Islet precursor cell (in vitro differentiated cells): ENCODE measurements around the gene KIR3DL3.
"Not testable (repeated sequence)": the region's sequence is repeated elsewhere in the genome, so short reads cannot be mapped to it uniquely, and the experiment has no call there.

Experiments
- DNase-seq: peaks from one replicate; pipeline ENCODE4 v3.0.0-alpha.2; 2018

KIR3DL3 gene

DNA sequence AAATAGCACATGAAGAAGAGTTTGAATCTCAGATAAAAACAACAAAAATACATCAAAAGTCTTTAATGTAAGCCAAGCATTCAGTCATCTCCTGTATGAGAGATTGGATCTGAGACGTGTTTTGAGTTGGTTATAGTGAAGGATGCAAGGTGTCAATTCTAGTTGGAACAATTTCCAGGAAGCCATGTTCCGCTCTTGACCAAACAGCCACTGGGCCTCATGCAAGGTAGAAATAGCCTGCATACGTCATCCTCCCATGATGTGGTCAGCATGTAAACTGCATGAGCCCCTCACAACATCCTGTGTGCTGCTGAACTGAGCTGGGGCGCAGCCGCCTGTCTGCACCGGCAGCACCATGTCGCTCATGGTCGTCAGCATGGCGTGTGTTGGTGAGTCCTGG lies at the start of gene KIR3DL3:
TSS of gene KIR3DL3 (plus strand) at position 301 of the 400 bp plus-strand sequence. CDS start at position 356, 55 bp downstream.
- no peak for DNase-seq

GRCh38 chr19:54676210-54676834 lies 47.9 kb upstream of the KIR3DL3 start:
- DNase-seq: not testable (repeated sequence)

- DNase-seq: no peak
Observed at GRCh38 chr19:54677217-54677616, 47.0 kb upstream of the KIR3DL3 start.

GRCh38 chr19:54681596-54681995 lies 42.6 kb upstream of the KIR3DL3 start:
- not testable (repeated sequence) for DNase-seq

- DNase-seq: no peak
Observed at GRCh38 chr19:54682306-54682856, 41.9 kb upstream of the KIR3DL3 start.

GRCh38 chr19:54684527-54684926 lies 39.7 kb upstream of the KIR3DL3 start:
- DNase-seq: no peak

DNA sequence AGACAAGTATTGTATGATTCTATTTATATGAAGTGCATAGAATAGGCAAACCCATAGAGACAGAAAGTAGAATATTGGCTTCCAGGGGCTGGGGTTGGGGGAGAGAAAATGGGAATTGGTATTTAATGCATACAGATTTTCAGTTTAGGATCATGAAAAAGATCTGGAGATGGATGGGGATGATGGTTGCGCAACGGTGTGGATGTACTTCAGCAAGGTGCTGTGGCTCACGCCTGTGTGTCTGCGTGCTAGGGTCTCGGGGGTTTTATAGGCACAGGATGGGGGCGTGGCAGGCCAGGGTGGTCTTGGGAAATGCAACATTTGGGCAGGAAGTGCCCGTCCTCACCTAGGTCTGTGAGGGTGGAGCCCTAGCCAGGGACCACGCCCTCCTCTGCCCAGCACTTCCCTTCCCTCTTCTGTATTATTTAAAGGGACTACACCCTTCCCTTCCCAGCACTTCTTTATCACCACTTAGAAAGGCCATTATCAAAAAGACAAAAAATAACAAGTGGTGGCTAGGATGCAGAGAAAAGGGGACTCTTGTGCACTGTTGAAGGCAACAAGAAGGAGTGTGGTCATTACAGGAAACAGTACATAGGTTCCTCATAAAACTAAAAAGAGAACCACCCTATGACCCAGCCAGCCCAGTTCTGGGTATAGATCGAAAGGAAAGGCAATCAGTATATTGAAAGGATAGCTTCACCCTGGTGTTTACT lies 32.5 kb upstream of the KIR3DL3 start:
- DNase-seq: no peak

DNA sequence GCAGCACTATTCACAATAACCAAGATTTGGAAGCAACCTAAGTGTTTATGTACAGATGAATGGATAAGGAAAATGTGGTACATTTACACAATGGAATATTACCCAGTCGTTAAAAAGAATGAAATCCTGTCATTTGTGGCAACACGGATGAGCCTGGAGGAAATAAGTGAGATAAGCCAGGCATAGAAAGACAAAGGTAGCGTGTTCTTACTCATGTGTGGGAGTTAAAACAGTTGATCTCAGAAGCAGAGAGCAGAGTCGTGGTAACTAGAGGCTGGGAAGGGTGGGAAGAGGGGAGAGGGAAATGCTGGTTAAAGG lies 32.0 kb upstream of the KIR3DL3 start:
- DNase-seq: no peak

DNA sequence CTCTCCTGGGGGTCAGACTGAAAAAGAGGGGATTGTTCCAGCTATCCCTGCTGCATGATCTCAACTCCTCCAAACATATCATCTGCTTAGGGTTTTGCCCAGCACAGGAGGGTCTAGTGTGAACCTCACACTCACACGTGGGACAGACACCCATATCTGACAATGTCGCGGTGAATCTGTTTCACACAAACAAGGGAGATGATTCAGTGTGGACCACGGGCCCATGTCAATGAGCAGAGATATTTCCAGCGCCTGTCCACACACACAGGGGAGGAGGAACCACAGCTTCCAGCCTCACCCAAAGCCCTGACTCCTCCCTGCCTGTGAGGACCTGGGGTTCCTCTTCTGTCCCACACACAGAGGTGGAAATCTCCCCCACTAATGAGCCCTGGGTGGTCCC lies 29.6 kb upstream of the KIR3DL3 start:
- no peak for DNase-seq

- no peak for DNase-seq
Observed at GRCh38 chr19:54696117-54696548, 28.1 kb upstream of the KIR3DL3 start.

GRCh38 chr19:54696766-54697165 lies 27.5 kb upstream of the KIR3DL3 start:
- DNase-seq: no peak

DNA sequence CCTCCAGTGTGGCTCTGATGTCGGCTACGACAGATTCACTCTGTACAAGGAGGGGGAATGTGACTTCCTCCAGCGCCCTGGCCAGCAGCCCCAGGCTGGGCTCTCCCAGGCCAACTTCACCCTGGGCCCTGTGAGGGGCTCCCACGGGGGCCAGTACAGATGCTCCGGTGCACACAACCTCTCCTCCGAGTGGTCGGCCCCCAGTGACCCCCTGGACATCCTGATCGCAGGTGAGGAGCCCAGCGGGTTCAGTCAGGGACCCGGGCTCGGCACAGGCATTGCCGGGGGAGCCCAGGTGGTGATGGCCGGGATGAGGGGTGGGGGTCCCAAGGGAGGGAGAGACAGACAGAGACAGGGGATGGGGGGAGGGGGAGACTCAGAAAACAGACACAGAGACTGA lies 26.5 kb upstream of the KIR3DL3 start:
- DNase-seq: not testable (repeated sequence)

DNA sequence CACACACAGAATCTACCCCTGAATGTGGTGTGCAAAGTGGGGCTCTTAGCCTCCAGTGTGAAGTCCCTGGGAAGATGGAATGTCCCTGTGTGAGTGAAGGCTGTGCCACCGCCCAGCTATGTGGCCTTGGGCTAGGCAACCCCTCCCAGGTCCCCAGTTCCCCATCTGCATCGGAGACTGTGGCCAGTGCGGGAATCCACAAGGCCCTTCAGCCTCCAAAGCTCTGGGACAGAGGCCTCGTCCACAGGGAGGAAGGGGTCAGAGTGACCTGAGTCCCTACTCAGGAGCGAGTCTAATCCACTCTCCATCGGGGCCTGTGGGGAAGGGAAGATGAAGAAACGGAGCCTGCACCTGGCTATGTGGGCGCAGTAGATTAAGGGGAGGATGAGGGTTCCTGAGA lies 19.3 kb upstream of the KIR3DL3 start:
- DNase-seq: no peak

GRCh38 chr19:54707962-54708361 lies 16.3 kb upstream of the KIR3DL3 start:
- no peak for DNase-seq

DNA sequence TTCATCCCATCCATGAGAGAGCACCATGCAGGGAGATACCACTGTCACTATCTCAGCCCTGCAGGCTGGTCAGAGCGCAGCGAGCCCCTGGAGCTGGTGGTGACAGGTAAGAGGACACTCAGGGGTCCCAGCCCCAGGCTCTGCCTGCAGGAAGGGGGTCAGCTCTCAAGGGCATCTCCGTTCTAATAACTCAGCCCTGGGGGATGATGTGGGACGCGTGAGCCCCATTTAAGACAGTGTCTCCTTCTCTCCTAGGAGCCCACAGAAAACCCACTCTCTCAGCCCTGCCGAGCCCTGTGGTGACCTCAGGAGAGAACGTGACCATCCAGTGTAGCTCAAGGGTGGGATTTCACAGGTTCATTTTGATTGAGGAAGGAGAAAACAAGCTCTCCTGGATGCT lies 15.5 kb upstream of the KIR3DL3 start:
- no peak for DNase-seq

DNA sequence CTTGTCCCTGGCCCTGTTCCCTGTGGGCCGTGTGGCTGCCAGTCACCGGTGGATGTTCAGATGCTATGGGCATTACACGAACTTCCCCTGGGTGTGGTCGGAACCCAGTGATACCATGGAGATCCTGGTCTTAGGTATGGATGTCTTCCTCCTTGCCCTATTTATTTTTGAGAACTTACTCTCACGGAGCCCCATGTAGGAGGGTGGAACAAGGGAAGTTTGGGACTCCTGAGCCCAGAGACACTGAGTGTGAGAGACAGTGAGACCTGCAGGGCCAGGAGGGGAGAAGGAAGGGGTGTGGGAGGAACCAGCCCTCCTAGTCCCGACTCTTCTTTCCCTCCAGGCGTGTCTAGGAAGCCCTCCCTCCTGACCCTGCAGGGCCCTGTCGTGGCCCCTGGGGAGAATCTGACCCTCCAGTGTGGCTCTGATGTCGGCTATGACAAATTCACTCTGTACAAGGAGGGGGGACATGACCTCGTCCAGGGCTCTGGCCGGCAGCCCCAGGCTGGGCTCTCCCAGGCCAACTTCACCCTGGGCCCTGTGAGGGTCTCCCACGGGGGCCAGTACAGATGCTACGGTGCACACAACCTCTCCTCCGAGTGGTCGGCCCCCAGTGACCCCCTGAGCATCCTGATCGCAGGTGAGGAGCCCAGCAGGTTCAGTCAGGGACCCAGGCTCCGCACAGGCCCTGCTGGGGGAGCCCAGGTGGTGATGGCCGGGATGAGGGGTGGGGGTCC lies 14.9 kb upstream of the KIR3DL3 start:
- no peak for DNase-seq

DNA sequence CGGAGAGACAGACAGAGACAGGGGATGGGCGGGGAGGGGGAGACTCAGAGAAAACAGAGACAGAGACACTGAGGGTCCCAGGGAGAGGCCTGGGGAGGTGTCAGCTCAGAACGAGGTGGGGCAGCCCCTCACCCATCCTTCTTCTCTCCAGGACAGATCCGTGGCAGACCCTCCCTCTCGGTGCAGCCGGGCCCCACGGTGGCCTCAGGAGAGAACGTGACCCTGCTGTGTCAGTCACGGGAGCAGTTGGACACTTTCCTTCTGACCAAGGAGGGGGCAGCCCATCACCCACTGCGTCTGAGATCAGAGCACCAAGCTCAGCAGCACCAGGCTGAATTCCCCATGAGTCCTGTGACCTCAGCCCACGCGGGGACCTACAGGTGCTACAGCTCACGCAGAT lies 14.3 kb upstream of the KIR3DL3 start:
- DNase-seq: not testable (repeated sequence)

DNA sequence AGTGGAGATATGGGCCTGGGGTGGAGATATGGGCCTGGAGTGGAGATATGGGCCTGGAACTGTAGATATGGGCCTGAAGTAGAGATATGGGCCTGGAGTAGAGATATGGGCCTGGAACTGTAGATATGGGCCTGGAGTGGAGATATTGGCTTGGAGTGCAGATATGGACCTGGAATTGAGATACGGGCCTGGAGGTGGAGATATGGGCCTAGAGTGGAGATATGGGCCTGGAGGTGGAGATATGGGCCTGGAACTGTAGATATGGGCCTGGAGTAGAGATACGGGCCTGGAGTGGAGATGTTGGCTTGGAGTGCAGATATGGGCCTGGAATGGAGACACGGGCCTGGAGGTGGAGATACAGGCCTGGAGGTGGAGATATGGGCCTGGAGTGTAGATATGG lies 402 bp downstream of the KIR3DL3 start:
- no peak for DNase-seq

- no peak for DNase-seq
Observed at GRCh38 chr19:54725321-54725720, 1.1 kb downstream of the KIR3DL3 start.

DNA sequence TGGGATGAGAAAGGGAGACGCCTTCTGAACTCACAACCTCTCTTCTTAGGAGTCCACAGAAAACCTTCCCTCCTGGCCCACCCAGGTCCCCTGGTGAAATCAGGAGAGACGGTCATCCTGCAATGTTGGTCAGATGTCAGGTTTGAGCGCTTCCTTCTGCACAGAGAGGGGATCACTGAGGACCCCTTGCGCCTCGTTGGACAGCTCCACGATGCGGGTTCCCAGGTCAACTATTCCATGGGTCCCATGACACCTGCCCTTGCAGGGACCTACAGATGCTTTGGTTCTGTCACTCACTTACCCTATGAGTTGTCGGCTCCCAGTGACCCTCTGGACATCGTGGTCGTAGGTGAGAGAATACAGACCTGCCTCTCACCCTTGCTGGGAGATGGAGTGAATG lies 3.3 kb downstream of the KIR3DL3 start:
- DNase-seq: no peak

DNA sequence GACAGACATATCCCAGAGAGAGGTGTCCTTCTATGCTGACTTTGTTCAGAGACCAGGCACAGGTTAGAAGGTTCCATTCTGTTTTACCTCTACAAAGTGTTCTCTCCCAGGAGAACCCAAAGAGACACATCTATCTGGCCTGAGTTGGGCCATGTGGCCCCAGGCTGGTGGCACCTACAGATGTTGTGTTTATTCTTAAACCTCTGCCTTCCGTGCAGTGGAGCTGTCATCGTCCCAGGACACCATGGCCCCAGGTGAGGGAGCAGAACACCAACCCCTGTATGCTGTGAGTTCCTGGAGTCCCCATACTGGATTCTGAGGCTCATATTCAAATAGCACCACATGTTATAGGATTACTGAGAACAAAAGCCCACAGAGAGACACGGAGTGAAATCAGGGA lies 3.9 kb downstream of the KIR3DL3 start:
- DNase-seq: no peak

- DNase-seq: no peak
Observed at GRCh38 chr19:54729416-54730188, 5.4 kb downstream of the KIR3DL3 start.

- no peak for DNase-seq
Observed at GRCh38 chr19:54731191-54731590, 6.9 kb downstream of the KIR3DL3 start.
